GM18507 (cell line): ENCODE measurements around the gene ZNF394.
"Not testable (repeated sequence)": the region's sequence is repeated elsewhere in the genome, so short reads cannot be mapped to it uniquely, and the experiment has no call there.

Experiments
- DNase-seq: peaks from one replicate; pipeline ENCODE4 v3.0.0; 2011; ENCODE audit warnings: low read depth; ENCODE audit not compliant: insufficient read length; ENCODE audit errors: extremely low spot score
- FAIRE-seq: peaks from 2 replicates; lab custom pipeline; 2011; peaks lifted over from hg19 to GRCh38; lab: Jason Lieb, UNC

ZNF394 gene

GRCh38 chr7:99499721-99500636 is at the start of gene ZNF394:
ZNF394 (minus strand) TSS chr7:99500281; CDS start chr7:99500093, 188 bp downstream.
- FAIRE-seq (peak; percentile 94), DNase-seq (peak; percentile 76)

- DNase-seq, FAIRE-seq: not testable (repeated sequence)
Observed at GRCh38 chr7:99549545-99549944, 49.5 kb upstream of the ZNF394 start.

GRCh38 chr7:99545308-99545707 is 45.2 kb upstream of the ZNF394 start:
- FAIRE-seq, DNase-seq: not testable (repeated sequence)

DNA sequence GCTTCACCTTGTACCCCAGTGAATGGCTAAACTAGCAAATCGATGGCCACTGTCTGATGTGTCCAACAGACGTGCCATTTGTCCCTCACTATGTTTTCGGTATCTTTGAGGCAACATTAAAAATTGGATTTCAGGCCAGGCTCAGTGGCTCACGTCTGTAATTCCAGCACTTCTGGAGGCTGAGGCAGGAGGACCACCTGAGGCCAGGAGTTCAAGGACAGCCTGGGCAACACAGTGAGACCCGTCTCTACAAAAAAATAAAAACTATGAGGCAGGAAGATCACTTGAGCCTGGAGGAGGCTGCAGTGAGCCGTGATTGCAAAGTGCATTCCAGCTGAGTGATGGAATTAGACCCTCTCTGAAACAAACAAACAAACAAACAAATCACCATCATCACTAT is 43.8 kb upstream of the ZNF394 start:
- no peak for FAIRE-seq
- DNase-seq = no peak

GRCh38 chr7:99543081-99543671 is 43.1 kb upstream of the ZNF394 start:
- FAIRE-seq (no peak), DNase-seq (no peak)

- no peak for FAIRE-seq
- no peak for DNase-seq
Observed at GRCh38 chr7:99541212-99541611, 41.1 kb upstream of the ZNF394 start.

DNA sequence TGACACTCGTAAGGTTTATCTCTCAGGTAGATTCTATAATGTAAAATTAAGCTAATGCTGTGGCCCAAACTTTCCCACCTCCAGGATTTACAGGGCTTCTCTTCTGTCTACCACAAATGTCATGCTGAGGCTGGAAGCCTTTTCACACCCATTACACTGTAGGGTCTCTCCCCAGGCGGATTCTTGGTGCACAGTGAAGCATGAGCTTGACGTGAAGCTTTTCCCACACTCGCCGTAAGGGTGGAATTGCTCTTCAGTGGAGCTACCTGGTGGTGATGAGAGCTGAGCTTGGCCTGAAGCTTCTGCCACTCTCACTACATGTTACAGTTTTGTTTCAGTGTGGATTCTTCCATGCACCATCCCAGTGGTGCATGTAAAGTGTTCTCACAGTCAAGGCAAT is 40.5 kb upstream of the ZNF394 start:
- DNase-seq (no peak), FAIRE-seq (no peak)

DNA sequence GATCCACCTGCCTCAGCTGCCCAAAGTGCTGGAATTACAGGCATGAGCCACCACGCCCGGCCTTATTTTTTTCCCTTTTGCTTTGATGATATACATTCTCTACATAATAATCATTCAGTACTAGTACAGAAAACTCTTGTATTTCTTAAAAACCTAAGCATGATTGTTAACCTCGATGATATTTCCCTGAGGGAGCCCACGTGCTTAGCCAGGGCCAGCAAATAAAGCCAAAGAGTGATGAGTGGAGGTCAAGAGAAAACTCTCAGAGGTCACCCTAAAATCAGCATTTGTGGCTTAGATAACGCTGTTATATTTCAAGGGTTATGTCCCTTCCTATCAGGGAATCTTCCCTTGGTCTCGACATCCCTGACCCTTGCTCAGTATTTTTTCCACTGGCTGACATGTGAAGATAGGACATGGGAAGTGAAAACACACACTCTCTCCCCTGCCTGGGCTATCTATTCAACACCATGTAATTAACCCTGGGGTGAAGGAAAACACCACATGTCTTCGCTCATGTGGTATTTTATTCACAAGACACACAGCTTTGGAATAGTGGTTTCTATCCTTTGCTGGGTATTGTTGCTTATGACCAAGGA is 39.2 kb upstream of the ZNF394 start:
- FAIRE-seq (no peak), DNase-seq (no peak)

DNA sequence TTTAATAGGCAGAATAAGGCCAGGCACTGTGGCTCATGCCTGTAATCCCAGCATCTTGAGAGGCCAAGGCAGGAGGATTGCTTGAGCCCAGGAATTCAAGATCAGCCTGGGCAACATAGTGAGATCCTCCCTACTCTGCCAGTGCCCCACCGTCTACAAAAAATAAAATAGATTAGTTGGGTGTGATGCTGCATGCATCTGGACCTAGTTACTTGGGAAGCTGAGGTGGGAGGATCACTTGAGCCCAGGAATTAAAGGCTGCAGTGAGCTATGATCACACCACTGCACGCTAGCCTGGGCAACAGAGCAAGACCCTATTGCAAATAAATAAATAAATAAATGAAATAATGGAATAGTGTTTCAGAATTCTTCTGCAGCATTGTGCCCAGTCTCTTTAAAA is 35.6 kb upstream of the ZNF394 start:
- DNase-seq (no peak), FAIRE-seq (no peak)

DNA sequence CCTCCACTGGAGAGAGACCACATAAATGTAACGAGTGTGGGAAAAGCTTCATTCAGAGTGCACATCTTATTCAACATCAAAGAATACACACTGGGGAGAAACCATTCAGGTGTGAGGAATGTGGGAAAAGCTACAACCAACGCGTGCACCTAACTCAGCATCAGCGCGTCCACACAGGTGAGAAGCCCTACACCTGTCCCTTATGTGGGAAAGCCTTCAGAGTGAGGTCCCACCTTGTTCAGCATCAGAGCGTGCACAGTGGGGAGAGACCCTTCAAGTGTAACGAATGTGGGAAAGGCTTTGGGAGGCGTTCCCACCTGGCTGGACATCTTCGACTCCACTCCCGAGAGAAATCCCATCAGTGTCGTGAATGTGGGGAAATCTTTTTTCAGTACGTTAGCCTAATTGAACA is 31.3 kb upstream of the ZNF394 start:
- DNase-seq (no peak), FAIRE-seq (no peak)

- FAIRE-seq = no peak
Observed at GRCh38 chr7:99525713-99526440, 25.8 kb upstream of the ZNF394 start.

GRCh38 chr7:99521399-99521798 is 21.3 kb upstream of the ZNF394 start:
- no peak for DNase-seq
- FAIRE-seq = no peak

More at GRCh38 chr7:99525713-99526440, 25.8 kb upstream of the ZNF394 start:
- no peak for DNase-seq

DNA sequence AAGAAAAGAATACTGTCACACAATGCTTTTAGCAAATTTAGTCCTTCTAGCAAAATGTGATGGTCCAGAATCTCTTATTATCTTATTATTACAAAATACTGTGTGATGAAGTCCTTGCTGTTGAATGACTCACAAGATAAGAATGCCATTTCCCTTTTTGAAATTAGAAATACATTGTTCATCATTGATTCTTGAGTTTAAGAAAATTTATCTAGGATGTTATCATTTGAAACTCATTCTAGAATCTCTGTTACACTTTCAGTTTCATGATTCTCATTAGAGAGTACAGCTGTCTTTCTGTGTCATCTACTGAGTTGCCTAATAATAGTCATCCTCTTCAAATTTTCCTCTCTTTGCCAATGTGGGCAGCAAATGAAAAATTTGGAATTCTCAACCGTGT is 14.0 kb upstream of the ZNF394 start:
- DNase-seq (no peak), FAIRE-seq (no peak)

DNA sequence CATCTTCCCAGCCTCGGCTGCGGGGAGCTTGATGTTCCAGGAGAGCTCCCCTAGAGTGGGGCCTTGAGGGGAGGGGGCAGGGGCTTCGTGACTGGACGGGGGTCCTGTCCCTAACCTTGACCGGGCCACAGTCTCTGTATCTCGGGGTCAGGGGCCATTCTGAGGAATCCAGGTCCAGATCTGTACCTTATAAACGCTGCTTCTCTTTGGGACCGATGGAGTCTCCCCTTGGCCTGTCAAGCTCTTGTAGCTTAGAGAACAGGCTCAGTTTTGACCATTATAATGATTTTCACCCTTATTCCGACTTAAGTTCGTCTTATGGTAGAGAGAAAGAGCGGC is 5.2 kb upstream of the ZNF394 start:
- no peak for FAIRE-seq
- DNase-seq = no peak

DNA sequence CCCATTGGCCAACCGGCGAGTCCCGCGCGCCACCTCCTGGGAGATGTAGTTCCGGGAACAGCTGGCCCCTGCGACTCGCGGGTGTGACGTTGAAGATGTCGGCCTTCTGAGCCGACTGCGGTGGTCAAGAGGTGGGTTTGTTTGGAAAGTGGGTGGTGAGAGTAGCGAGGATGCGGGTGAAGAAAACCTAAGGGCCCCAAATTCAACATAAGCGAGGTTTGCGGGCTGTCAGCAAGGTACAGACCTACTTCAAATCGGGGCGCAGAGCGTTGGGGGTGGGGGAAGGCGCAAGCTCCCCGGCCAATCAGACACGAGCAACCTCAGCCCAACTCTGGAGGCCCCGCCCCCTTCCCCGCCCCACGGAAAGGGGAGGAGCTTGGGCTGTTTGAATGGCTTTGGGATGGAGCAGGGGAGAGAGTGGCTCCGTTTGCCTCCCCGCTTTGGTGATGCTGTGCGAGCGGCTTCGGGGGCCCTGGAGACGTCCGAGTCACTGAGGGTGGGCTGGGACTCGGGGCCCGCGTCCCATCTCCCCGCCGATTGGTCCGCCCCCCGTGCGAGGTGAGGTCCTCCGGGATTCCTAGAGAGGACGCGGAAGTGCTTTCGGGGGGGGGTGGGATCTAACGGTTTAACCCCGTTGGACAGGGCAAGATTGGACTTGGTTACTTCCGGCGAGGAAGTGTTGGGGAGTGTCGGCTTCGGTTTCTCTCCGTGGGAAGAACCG is 4.7 kb upstream of the ZNF394 start, which contains the start of gene ZKSCAN5:
Gene ZKSCAN5 (plus strand): TSS at position 60 of the 721 bp plus-strand sequence. CDS start 1,383 bp downstream, outside the sequence.
- DNase-seq = peak; percentile 89
- FAIRE-seq = peak; percentile 83

DNA sequence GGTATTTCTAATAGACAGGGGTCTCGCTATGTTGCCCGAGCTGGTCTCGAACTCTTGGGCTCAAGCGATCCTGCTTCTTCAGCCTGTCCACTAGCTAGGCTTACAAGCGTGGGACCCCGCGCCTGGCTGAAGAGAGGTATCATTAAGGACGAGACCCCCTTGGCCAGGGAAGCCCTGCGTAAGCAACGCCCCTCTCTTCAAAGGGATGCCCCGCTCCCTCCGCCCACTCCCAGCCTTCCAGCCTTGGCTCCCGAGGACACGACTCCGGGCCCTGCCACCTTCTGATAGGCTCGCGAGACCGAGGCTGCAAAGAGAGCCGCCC is 4.2 kb upstream of the ZNF394 start:
- no peak for DNase-seq
- FAIRE-seq = no peak

DNA sequence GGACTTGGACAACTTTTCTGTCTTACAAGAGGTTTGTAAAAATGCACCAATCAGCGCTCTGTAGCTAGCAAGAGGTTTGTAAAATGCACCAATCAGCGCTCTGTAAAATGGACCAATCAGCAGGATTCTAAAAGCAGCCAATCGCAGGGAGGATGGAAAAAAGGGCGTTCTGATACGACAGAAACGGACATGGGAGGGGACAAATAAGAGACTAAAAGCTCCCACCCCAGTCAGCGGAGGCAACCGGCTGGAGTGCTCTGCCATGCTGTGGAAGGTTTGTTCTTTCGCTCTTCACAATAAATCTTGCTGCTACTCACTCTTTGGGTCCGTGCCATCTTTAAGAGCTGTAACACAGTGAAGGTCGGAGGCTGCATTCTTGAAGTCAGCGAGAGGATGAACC is 1.2 kb upstream of the ZNF394 start:
- FAIRE-seq, DNase-seq: not testable (repeated sequence)

- DNase-seq = no peak
Observed at GRCh38 chr7:99500637-99501009, 542 bp upstream of the ZNF394 start.

GRCh38 chr7:99499371-99499720 is 735 bp downstream of the ZNF394 start:
- DNase-seq = no peak
- no peak for FAIRE-seq

More at GRCh38 chr7:99500637-99501009, 542 bp upstream of the ZNF394 start:
- no peak for FAIRE-seq
